ENCODE data around the gene TEX22.

DNA sequence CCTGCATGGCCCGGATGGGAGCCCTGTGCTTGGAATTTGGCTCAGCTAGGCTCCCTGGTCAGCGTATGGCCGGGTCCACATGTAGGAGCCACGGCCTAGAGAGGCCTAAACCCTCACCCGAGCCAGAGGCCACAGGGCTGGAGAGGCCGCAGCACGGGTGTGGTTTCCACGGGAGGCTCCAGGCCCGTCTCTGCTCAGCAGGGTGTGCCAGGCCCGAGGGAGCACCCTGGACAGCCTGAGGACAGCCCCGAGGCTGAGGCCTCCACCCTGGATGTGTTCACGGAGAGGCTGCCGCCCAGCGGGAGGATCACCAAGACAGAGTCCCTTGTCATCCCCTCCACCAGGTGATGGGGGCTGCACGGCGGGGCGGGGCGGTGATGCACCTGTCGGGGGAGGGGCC lies 17.6 kb upstream of the TEX22 start:
- TF ChIP-seq, protein P1, sequence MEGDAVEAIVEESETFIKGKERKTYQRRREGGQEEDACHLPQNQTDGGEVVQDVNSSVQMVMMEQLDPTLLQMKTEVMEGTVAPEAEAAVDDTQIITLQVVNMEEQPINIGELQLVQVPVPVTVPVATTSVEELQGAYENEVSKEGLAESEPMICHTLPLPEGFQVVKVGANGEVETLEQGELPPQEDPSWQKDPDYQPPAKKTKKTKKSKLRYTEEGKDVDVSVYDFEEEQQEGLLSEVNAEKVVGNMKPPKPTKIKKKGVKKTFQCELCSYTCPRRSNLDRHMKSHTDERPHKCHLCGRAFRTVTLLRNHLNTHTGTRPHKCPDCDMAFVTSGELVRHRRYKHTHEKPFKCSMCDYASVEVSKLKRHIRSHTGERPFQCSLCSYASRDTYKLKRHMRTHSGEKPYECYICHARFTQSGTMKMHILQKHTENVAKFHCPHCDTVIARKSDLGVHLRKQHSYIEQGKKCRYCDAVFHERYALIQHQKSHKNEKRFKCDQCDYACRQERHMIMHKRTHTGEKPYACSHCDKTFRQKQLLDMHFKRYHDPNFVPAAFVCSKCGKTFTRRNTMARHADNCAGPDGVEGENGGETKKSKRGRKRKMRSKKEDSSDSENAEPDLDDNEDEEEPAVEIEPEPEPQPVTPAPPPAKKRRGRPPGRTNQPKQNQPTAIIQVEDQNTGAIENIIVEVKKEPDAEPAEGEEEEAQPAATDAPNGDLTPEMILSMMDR (IDR thresholded peaks at IDR 0.05) = no peak
- no peak for TF ChIP-seq POLR2A (IDR thresholded peaks at IDR 0.05)

All from Peyer's patch (tissue), 4 donors.